Karpas-422 (cell line): Measurements from ENCODE around the gene SPIC. TPM values are rescaled to one million over a fixed set of nuclear protein-coding genes. Genes with fewer than 3 reads are reported as not detected.
"Not testable (repeated sequence)": the region's sequence is repeated elsewhere in the genome, so short reads cannot be mapped to it uniquely, and the experiment has no call there.

Experiments used
- DNase-seq: peaks from one replicate; pipeline ENCODE4 v3.0.0-alpha.2; 2015
- H2AFZ ChIP-seq: fragments of 200-600 bp; sonication (generic); 2 replicates; pipeline ENCODE4 v1.6.1; 2014; ENCODE audit warnings: antibody characterized with exemption, low read length, mixed read lengths
- H3K27ac ChIP-seq: fragments of 200-600 bp; sonication (generic); 2 replicates; pipeline ENCODE4 v1.5.1; 2014; ENCODE audit warnings: mild to moderate bottlenecking, low read length, moderate library complexity
- H3K27me3 ChIP-seq: fragments of 200-600 bp; sonication (generic); 2 replicates; pipeline ENCODE4 v1.6.1; 2014; ENCODE audit warnings: low read length, mixed read lengths
- H3K36me3 ChIP-seq: fragments of 200-600 bp; sonication (generic); 2 replicates; pipeline ENCODE4 v1.6.1; 2014; ENCODE audit warnings: low read length, mixed read lengths; ENCODE audit not compliant: insufficient read depth
- H3K4me1 ChIP-seq: fragments of 200-600 bp; sonication (generic); 2 replicates; pipeline ENCODE4 v1.6.1; 2014; ENCODE audit warnings: mild to moderate bottlenecking, low read length, mixed read lengths
- H3K4me2 ChIP-seq: fragments of 200-600 bp; sonication (generic); 2 replicates; pipeline ENCODE4 v1.6.1; 2014; ENCODE audit warnings: low read length, low read depth, mild to moderate bottlenecking; ENCODE audit not compliant: poor library complexity, severe bottlenecking
- H3K4me3 ChIP-seq: fragments of 200-600 bp; sonication (generic); 2 replicates; pipeline ENCODE4 v1.5.1; 2014; ENCODE audit warnings: mild to moderate bottlenecking, antibody characterized with exemption, low read length, mixed read lengths
- H3K79me2 ChIP-seq: fragments of 200-600 bp; sonication (generic); 2 replicates; pipeline ENCODE4 v1.6.1; 2014; ENCODE audit warnings: mild to moderate bottlenecking, low read length, mixed read lengths
- H3K9ac ChIP-seq: fragments of 200-600 bp; sonication (generic); 2 replicates; pipeline ENCODE4 v1.6.0; 2014; ENCODE audit warnings: low read length
- H3K9me2 ChIP-seq: fragments of 200-600 bp; sonication (generic), shearing (Covaris generic); replicated peaks from 2 replicates; pipeline ENCODE4 v1.6.0; 2014; ENCODE audit warnings: mild to moderate bottlenecking, low read length, moderate library complexity; ENCODE audit not compliant: insufficient read depth
- H3K9me3 ChIP-seq: fragments of 300-700, 200-600 bp; sonication (generic); 2 replicates; pipeline ENCODE4 v1.6.1; 2014; ENCODE audit warnings: low read length, mixed read lengths
- H4K20me1 ChIP-seq: fragments of 200-600 bp; sonication (generic); 2 replicates; pipeline ENCODE4 v1.6.1; 2014; ENCODE audit warnings: mild to moderate bottlenecking, antibody characterized with exemption, low read length, low read depth; ENCODE audit not compliant: insufficient read depth
- total RNA-seq: library from RNA; depleted of rRNA; stranded (reverse); fragments of >200 nt; shearing (Covaris generic); gene quantifications from 2 replicates; pipeline ENCODE4 v1.2.3, GENCODE V29; 2014; ENCODE audit warnings: low replicate concordance

The SPIC gene
- total RNA-seq, 1 experiment from 2014 or later = not detected

- Histone ChIP-seq H3K36me3 (no peaks in the 10 kb centered on the region), H3K4me2 (no peak overlapping the region), H3K9ac (no peak overlapping the region), H4K20me1 (no peaks in the 10 kb centered on the region), H3K4me3 (no peak overlapping the region), H3K4me1 (no peaks in the 10 kb centered on the region), H3K27me3 (no peaks in the 10 kb centered on the region), H3K27ac (no peak overlapping the region), H3K9me3 (no peaks in the 10 kb centered on the region), H3K9me2 (no peaks in the 10 kb centered on the region), H3K79me2 (no peaks in the 10 kb centered on the region), H2AFZ (no peak overlapping the region)
- DNase-seq = no peak
Measured at GRCh38 chr12:101470939-101471338, 4.2 kb upstream of the SPIC start.

DNA sequence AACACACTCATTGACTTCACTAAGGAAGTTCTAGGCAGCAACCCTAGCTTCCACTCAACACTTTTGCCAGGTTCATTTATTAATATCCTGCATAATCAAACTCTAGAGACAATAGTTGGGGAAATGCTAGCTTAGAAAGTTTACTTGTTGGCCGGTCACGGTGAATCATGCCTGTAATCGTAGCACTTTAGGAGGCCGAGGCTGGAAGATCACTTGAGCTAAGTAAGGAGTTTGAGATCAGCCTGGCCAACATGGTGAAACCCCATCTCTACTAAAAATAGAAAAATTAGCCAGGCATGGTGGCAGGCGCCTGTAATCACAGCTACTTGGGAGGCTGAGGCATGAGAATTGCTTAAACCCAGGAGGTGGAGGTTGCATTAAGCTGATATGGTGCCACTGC, 3.3 kb upstream of the SPIC start:
- H4K20me1 ChIP-seq, H3K4me1 ChIP-seq, H3K79me2 ChIP-seq, DNase-seq, H3K9ac ChIP-seq, H3K4me2 ChIP-seq, H3K27ac ChIP-seq, H3K9me3 ChIP-seq, H3K9me2 ChIP-seq, H3K4me3 ChIP-seq, H3K27me3 ChIP-seq, H3K36me3 ChIP-seq, H2AFZ ChIP-seq: not testable (repeated sequence)

- Histone ChIP-seq H3K79me2 (no peaks in the 10 kb centered on the region), H3K9me3 (no peaks in the 10 kb centered on the region), H3K27ac (no peak overlapping the region), H3K4me1 (no peaks in the 10 kb centered on the region), H3K4me3 (no peak overlapping the region), H3K27me3 (no peaks in the 10 kb centered on the region), H4K20me1 (no peaks in the 10 kb centered on the region), H3K36me3 (no peaks in the 10 kb centered on the region), H3K9me2 (no peaks in the 10 kb centered on the region), H2AFZ (no peak overlapping the region), H3K4me2 (no peak overlapping the region), H3K9ac (no peak overlapping the region)
- DNase-seq = no peak
Measured at GRCh38 chr12:101474248-101474647, 888 bp upstream of the SPIC start.

GRCh38 chr12:101475751-101476305, 692 bp downstream of the SPIC start:
- no peaks in the 10 kb centered on the region for H3K9me3 ChIP-seq
- DNase-seq = no peak
- H2AFZ ChIP-seq = no peak overlapping the region
- no peaks in the 10 kb centered on the region for H3K36me3 ChIP-seq
- no peaks in the 10 kb centered on the region for H3K27me3 ChIP-seq
- H3K4me2 ChIP-seq = no peak overlapping the region
- H3K27ac ChIP-seq = no peak overlapping the region
- H3K9me2 ChIP-seq = no peaks in the 10 kb centered on the region
- H4K20me1 ChIP-seq = no peaks in the 10 kb centered on the region
- no peaks in the 10 kb centered on the region for H3K4me1 ChIP-seq
- H3K4me3 ChIP-seq = no peak overlapping the region
- H3K79me2 ChIP-seq = no peaks in the 10 kb centered on the region
- H3K9ac ChIP-seq = no peak overlapping the region

GRCh38 chr12:101480849-101481248, 5.7 kb downstream of the SPIC start:
- no peaks in the 10 kb centered on the region for H4K20me1 ChIP-seq
- no peak for DNase-seq
- no peak overlapping the region for H3K4me2 ChIP-seq
- H3K9ac ChIP-seq = no peak overlapping the region
- H3K4me3 ChIP-seq = no peak overlapping the region
- no peaks in the 10 kb centered on the region for H3K27me3 ChIP-seq
- H3K36me3 ChIP-seq = no peaks in the 10 kb centered on the region
- H3K79me2 ChIP-seq = no peaks in the 10 kb centered on the region
- H2AFZ ChIP-seq = no peak overlapping the region
- no peak overlapping the region for H3K27ac ChIP-seq
- no peaks in the 10 kb centered on the region for H3K4me1 ChIP-seq
- no peaks in the 10 kb centered on the region for H3K9me3 ChIP-seq
- H3K9me2 ChIP-seq = no peaks in the 10 kb centered on the region

GRCh38 chr12:101485021-101485420, 9.9 kb downstream of the SPIC start:
- H3K79me2 ChIP-seq = no peaks in the 10 kb centered on the region
- H3K27me3 ChIP-seq = no peaks in the 10 kb centered on the region
- H3K4me3 ChIP-seq = no peak overlapping the region
- H4K20me1 ChIP-seq = no peaks in the 10 kb centered on the region
- no peaks in the 10 kb centered on the region for H3K4me1 ChIP-seq
- H3K4me2 ChIP-seq = no peak overlapping the region
- H3K9me2 ChIP-seq = no peaks in the 10 kb centered on the region
- H2AFZ ChIP-seq = no peak overlapping the region
- no peaks in the 10 kb centered on the region for H3K9me3 ChIP-seq
- no peaks in the 10 kb centered on the region for H3K36me3 ChIP-seq
- DNase-seq = no peak
- H3K9ac ChIP-seq = no peak overlapping the region
- H3K27ac ChIP-seq = no peak overlapping the region

- Histone ChIP-seq H2AFZ (no peak overlapping the region), H3K9ac (no peak overlapping the region), H3K4me2 (no peak overlapping the region), H3K9me3 (no peaks in the 10 kb centered on the region), H3K79me2 (no peaks in the 10 kb centered on the region), H3K36me3 (no peaks in the 10 kb centered on the region), H3K4me1 (peaks cover 4% of the 10 kb centered on the region), H3K4me3 (no peak overlapping the region), H4K20me1 (no peaks in the 10 kb centered on the region), H3K9me2 (no peaks in the 10 kb centered on the region), H3K27ac (no peak overlapping the region), H3K27me3 (no peaks in the 10 kb centered on the region)
- DNase-seq = no peak
Measured at GRCh38 chr12:101488469-101488868, 13.3 kb downstream of the SPIC start.

GRCh38 chr12:101490286-101490920, 15.3 kb downstream of the SPIC start:
- Histone ChIP-seq H2AFZ (no peak overlapping the region), H3K27ac (no peak overlapping the region)
- peak; percentile 72 for DNase-seq

More at GRCh38 chr12:101490286-101490920, 15.3 kb downstream of the SPIC start:
- no peaks in the 10 kb centered on the region for H3K79me2 ChIP-seq
- H3K4me1 ChIP-seq = peaks cover 8% of the 10 kb centered on the region
- H3K36me3 ChIP-seq = no peaks in the 10 kb centered on the region
- H3K9me2 ChIP-seq = no peaks in the 10 kb centered on the region
- H3K4me3 ChIP-seq = no peak overlapping the region
- H3K27me3 ChIP-seq = no peaks in the 10 kb centered on the region
- H3K4me2 ChIP-seq = no peak overlapping the region
- H4K20me1 ChIP-seq = no peaks in the 10 kb centered on the region
- H3K9me3 ChIP-seq = no peaks in the 10 kb centered on the region
- no peak overlapping the region for H3K9ac ChIP-seq
